Smooth muscle cell (in vitro differentiated cells): ENCODE data around the gene TH. TPM values are rescaled to one million over a fixed set of nuclear protein-coding genes. Genes with fewer than 3 reads are reported as not detected.

ENCODE experiments used
- DNase-seq: peaks from one replicate; lab custom pipeline; 2025; ENCODE audit not compliant: unreplicated experiment; lab: John Stamatoyannopoulos, UW
- H2AFZ ChIP-seq: fragments of 200-600 bp; sonication (generic); 2 replicates; pipeline ENCODE4 v1.6.0; 2016; ENCODE audit warnings: antibody characterized with exemption, low read depth, mild to moderate bottlenecking
- H3F3A ChIP-seq: fragments of 200-600 bp; sonication (generic); 2 replicates; pipeline ENCODE4 v1.6.0; 2017; ENCODE audit warnings: antibody characterized with exemption, low read depth
- H3K27ac ChIP-seq: fragments of 200-600 bp; sonication (generic); 2 replicates; pipeline ENCODE4 v1.5.1; 2016; ENCODE audit warnings: low read depth, mild to moderate bottlenecking
- H3K27me3 ChIP-seq: fragments of 200-600 bp; sonication (generic); 2 replicates; pipeline ENCODE4 v1.6.1; 2016; ENCODE audit warnings: low read depth, mild to moderate bottlenecking
- H3K36me3 ChIP-seq: fragments of 200-600 bp; sonication (generic); 2 replicates; pipeline ENCODE4 v1.5.1; 2016; ENCODE audit warnings: low read depth
- H3K4me1 ChIP-seq: fragments of 200-600 bp; sonication (generic); 2 replicates; pipeline ENCODE4 v1.5.1; 2016; ENCODE audit warnings: low read depth
- H3K4me2 ChIP-seq: fragments of 200-600 bp; sonication (generic); 2 replicates; pipeline ENCODE4 v1.6.0; 2016; ENCODE audit warnings: mild to moderate bottlenecking
- H3K4me3 ChIP-seq: fragments of 200-600 bp; sonication (generic); 2 replicates; pipeline ENCODE4 v1.5.1; 2016; ENCODE audit warnings: mild to moderate bottlenecking
- H3K79me2 ChIP-seq: fragments of 200-600 bp; sonication (generic); 2 replicates; pipeline ENCODE4 v1.6.0; 2016; ENCODE audit warnings: low read depth, mild to moderate bottlenecking
- H3K9ac ChIP-seq: fragments of 200-600 bp; sonication (generic); 2 replicates; pipeline ENCODE4 v1.6.0; 2016; ENCODE audit warnings: low read depth
- H3K9me3 ChIP-seq: fragments of 200-600 bp; sonication (generic); replicated peaks from 2 replicates; pipeline ENCODE4 v1.5.1; 2016; ENCODE audit warnings: low read depth
- H4K20me1 ChIP-seq: fragments of 200-600 bp; sonication (generic); 2 replicates; pipeline ENCODE4 v1.6.0; 2016; ENCODE audit warnings: low read depth
- CTCF ChIP-seq: fragments of 200-600 bp; sonication (generic); IDR thresholded peaks from 2 replicates; pipeline ENCODE4 v1.5.1; 2017; ENCODE audit warnings: borderline replicate concordance, mild to moderate bottlenecking, antibody characterized with exemption; ENCODE audit not compliant: insufficient read depth, poor library complexity, severe bottlenecking
- WGBS: methylation state at CpG from one replicate; pipeline ENCODE4 v1.1.7; 2016; ENCODE audit warnings: low lambda C conversion rate; 5-methylcytosine and 5-hydroxymethylcytosine counted together
- polyA plus RNA-seq: library from polyadenylated mRNA; unstranded; fragments of >200 nt; fragmentation: Nextera tagmentation; extraction: Ambion mirVana; gene quantifications from 2 replicates; pipeline ENCODE4 v1.2.1, GENCODE V29; 2016
- total RNA-seq: library from RNA; depleted of rRNA; stranded (reverse); fragments of >200 nt; gene quantifications from 2 replicates; pipeline ENCODE4 v1.2.3, GENCODE V29; 2014

TH gene
- total and polyA plus RNA-seq, 2 experiments from 2014 or later, result not detected

GRCh38 chr11:2212411-2213251 is 41.0 kb upstream of the TH start:
- DNase-seq, result no peak
- no peaks in the 10 kb centered on the region for H3K36me3 ChIP-seq
- no peak overlapping the region for H3K4me2 ChIP-seq
- H3K9ac ChIP-seq, result no peak overlapping the region
- no peaks in the 10 kb centered on the region for H3K79me2 ChIP-seq
- no peak for TF ChIP-seq CTCF
- H3K4me1 ChIP-seq, result peaks cover 15% of the 10 kb centered on the region
- H4K20me1 ChIP-seq, result no peaks in the 10 kb centered on the region
- no peaks in the 10 kb centered on the region for H3K9me3 ChIP-seq
- H2AFZ ChIP-seq, result no peak overlapping the region
- 91% methylated on average over 23 of the region's 23 CpGs for WGBS
- no peaks in the 10 kb centered on the region for H3F3A ChIP-seq
- peaks cover 6% of the 10 kb centered on the region for H3K27me3 ChIP-seq
- H3K4me3 ChIP-seq, result no peak overlapping the region
- no peak overlapping the region for H3K27ac ChIP-seq

GRCh38 chr11:2211113-2211971 is 39.7 kb upstream of the TH start:
- H3K9ac ChIP-seq, result no peak overlapping the region
- TF ChIP-seq CTCF, result no peak
- H3K27ac ChIP-seq, result no peak overlapping the region
- no peaks in the 10 kb centered on the region for H3K27me3 ChIP-seq
- H3K36me3 ChIP-seq, result no peaks in the 10 kb centered on the region
- WGBS, result 93% methylated on average over 29 of the region's 30 CpGs
- H3K9me3 ChIP-seq, result no peaks in the 10 kb centered on the region
- no peak overlapping the region for H3K4me2 ChIP-seq
- H3F3A ChIP-seq, result no peaks in the 10 kb centered on the region
- H4K20me1 ChIP-seq, result no peaks in the 10 kb centered on the region
- H3K4me1 ChIP-seq, result peaks cover 15% of the 10 kb centered on the region
- DNase-seq, result no peak
- H3K79me2 ChIP-seq, result no peaks in the 10 kb centered on the region
- no peak overlapping the region for H2AFZ ChIP-seq
- H3K4me3 ChIP-seq, result no peak overlapping the region

GRCh38 chr11:2210366-2211112 is 38.9 kb upstream of the TH start:
- 88% methylated on average over 16 of the region's 16 CpGs for WGBS
- no peak overlapping the region for H3K4me3 ChIP-seq
- peaks cover 15% of the 10 kb centered on the region for H3K4me1 ChIP-seq
- no peak for DNase-seq
- TF ChIP-seq CTCF, result no peak
- H3K27ac ChIP-seq, result no peak overlapping the region
- H2AFZ ChIP-seq, result no peak overlapping the region
- H3K79me2 ChIP-seq, result no peaks in the 10 kb centered on the region
- no peaks in the 10 kb centered on the region for H3K9me3 ChIP-seq
- H3F3A ChIP-seq, result no peaks in the 10 kb centered on the region
- no peak overlapping the region for H3K9ac ChIP-seq
- no peaks in the 10 kb centered on the region for H4K20me1 ChIP-seq
- no peaks in the 10 kb centered on the region for H3K36me3 ChIP-seq
- no peak overlapping the region for H3K4me2 ChIP-seq
- no peaks in the 10 kb centered on the region for H3K27me3 ChIP-seq
